Epithelial cell of prostate (primary cell): ENCODE results near the gene RPTN.
A peak's percentile ranks its signal among the peaks of the same experiment; 100 is the strongest.
"Not testable (repeated sequence)": the region's sequence is repeated elsewhere in the genome, so short reads cannot be mapped to it uniquely, and the experiment has no call there.

ENCODE experiments used
- DNase-seq: peaks from one replicate; pipeline ENCODE4 v3.0.0-alpha.2; 2011; ENCODE audit warnings: low read depth, low spot score
- H3K27ac ChIP-seq: fragments of 450-650 bp; 2 replicates; pipeline ENCODE4 v1.5.1; 2017; ENCODE audit warnings: mild to moderate bottlenecking

Gene RPTN

DNA sequence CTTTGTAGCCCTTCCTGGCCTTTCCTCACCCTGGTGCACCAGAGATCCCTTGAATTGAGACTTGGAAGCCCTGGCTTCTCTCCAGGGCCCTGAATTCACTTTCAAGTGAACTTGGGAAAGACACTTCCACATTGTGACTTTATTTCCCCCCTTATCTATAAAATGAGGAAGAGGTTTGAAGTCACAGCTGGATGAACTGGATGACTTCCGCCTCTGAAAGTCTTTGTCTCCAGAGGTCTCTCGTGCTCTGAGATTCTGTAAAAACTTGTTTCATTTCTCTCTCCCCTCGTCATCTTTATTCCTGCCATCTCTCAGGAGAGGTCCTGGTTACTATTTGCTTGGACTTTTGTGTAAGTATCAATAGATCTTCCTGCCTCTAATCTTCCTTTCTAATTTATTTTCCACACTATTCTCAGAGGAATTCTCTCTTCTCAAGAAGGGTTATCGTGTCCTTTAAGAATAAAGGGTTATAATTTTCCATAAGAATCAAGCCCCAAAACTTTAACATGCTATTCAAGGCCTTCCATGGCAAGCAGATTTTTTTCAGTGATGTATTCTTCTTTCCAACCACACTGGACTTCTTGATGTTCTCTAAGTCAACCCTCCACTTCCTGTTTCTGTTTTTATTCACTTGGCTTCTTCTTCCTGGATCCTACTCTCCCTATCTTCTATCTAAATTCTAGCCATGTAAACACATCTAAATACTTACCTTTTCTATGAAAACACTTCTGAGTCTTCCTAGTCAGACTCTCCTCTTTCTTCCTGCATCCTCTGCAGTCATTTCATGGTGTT is 6.5 kb upstream of the RPTN start:
- peak overlapping the region; percentile 84 for H3K27ac ChIP-seq
- DNase-seq, result no peak

DNA sequence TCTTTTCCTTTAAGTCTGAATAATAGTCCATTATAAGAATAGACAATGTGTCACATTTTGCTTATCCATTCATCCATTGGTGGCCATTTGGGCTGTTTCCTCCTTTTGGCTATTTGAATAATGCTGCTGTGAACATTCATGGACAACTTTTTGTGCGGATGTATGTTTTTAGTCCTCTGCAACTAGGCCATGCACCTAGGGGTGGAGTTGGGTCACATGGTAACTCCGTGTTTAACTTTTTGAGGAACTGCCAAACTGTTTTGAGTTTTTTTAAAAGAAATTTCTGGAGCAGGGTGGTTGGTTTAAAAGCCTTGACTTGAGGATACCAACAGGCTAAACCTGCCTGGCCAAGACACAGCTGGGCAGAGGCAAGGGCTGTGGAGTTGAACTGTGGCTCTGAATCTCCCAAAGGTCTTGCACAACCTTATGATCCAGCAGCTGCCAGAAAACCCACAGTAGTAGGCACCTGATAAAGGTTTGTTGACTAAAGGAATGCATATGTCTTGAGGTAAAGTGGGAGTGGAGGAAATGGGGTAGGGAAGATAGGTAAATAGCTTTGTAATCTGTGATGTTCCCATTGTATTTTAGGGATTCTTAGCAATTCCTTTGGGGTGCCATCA is 5.6 kb upstream of the RPTN start:
- peak overlapping the region; percentile 84 for H3K27ac ChIP-seq
- peak; percentile 63 for DNase-seq

DNA sequence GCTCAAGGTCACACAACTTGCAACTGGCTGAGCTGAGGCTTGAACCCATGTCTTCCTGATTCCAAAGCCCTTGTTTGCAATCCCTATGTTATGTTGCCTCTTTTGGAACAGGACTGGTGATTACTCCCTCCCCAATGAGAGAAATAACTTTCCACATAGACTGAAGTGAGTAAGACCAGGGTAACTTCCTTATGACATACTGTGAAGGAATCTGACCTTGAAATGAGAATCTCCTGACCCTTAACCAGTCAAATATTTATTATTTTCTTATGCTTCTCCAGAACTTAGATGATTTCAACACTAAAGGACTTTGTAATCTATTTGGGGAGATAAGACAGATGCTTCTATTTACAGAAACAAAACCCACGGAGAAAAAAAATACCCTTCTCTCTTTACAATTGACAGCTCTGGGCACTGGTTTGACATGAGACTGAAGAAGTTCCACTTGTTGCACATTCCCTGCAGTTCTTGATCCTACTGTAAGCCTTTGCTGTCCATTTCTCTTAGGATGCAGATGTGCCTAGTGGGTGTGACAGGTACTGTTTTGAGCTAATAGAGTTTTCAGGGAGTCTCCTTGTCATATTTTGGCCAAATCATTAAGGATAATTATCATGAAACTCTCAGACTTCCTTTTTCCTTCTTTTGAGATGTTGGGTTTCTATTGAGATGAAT is 3.9 kb upstream of the RPTN start:
- H3K27ac ChIP-seq, result peak overlapping the region; percentile 84
- peak; percentile 56 for DNase-seq

DNA sequence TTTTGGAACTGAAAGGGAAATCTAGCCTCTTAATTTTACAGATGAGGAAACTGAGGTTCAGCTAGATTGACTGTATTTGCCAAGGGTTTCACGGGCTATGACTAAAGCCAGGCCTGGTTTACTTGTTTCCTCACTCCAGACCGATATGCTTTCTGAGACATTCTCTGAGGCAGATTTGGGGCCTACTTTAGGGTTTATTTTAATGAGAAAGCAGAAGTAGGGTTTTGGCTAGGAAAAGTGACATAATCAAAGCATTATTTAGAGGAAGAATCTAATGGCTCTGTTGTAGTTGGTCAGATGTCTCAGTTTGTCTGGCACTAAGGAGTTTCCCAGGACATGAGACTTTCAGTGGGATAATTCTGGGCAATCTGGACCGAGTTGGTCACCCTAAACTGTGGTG is 1.5 kb upstream of the RPTN start:
- no peak overlapping the region for H3K27ac ChIP-seq
- no peak for DNase-seq

DNA sequence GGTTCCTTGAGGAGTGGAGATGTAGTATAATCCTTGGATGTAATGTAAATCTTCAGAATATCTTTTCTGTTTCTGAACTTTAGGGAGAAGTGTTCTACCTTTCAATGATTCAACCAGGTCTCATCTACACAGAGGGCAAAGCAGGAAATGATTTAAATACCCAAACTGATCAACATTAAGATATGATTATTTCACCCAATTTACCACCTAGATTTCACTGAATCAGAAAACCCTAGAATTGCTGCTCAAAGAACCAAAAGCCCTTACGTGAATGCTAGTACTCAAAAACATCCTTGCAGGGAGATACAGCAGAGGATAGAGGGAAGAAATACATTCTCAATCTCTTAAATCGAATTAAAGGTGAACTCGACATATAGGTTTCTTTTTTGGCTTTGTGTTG is 5.0 kb downstream of the RPTN start:
- DNase-seq, result no peak
- H3K27ac ChIP-seq, result no peak overlapping the region

DNA sequence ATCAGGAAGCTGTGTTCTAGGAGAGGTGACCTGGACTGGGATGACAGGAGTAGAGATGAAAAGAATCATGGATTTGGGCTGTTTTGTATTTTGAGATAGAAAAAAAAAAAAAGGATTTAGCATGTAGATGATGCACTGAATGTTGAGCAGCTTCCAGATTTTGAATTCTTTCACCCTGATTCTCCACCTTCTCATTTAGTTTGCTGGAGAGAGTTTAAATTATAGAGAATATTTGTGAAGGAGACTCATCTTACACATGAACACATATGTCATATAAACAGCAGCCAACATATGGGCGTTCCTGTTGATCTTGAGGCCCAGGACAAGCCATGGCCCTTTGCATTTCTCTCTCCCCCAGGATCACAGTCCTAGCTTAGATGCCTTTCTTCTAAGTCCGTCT is 7.4 kb downstream of the RPTN start:
- DNase-seq, result no peak
- H3K27ac ChIP-seq, result no peak overlapping the region

DNA sequence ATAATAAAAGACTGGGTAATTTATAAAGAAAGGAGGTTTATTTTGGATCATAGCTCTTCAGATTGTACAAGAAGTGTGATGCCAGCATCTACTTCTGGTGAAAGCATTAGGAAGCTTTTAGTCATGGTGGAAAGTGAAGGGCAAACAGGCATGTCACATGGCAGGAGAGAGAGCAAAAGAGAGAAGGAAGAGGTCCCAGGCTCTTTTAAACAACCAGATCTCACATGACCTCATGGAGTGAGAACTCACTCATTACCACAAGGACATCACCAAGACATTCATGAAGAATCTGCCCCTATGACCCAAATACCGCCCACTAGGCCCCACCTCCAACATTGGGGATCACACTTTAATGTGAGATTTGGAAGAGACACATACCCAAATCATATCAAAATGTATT is 10.0 kb downstream of the RPTN start:
- DNase-seq, result no peak
- no peak overlapping the region for H3K27ac ChIP-seq

DNA sequence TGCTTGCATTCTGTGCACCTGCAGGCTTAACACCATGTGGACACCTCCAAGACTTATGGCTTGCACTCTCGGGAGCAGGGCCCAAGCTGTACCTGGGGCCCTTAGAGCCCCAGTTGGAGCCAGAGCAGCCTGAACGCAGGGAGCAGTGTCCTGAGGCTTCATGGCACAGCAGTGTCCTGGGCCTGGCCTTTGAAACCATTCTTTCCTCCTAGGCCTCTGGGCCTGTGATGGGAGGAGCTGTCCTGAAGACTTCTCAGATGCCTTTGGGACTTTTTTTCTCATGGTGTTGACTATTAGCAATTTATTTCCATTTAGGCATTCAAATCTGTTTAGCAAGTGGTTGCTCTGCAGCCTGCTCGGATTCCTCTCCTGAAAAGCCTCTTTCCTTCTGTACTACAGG is 11.0 kb downstream of the RPTN start:
- no peak overlapping the region for H3K27ac ChIP-seq
- DNase-seq, result no peak

DNA sequence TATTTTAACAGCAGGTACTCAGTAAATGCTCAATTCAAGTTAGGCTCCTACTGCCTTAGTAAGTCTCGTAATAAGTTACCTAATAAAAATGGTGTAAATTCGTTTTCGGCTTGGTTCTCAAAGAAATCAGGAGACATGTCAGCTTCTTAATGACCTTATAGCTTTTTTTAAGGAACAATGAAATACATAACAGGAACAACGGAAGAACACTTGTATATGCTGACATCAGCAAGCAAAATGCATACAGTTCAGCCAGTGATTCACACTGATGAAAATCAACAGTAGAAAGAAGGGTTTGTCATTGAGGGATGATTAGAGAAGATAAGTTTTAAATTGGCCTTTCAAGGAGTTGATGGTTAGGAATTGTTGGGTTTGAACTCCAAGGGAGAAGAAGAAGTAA is 13.3 kb downstream of the RPTN start:
- DNase-seq, result no peak
- H3K27ac ChIP-seq, result no peak overlapping the region

DNA sequence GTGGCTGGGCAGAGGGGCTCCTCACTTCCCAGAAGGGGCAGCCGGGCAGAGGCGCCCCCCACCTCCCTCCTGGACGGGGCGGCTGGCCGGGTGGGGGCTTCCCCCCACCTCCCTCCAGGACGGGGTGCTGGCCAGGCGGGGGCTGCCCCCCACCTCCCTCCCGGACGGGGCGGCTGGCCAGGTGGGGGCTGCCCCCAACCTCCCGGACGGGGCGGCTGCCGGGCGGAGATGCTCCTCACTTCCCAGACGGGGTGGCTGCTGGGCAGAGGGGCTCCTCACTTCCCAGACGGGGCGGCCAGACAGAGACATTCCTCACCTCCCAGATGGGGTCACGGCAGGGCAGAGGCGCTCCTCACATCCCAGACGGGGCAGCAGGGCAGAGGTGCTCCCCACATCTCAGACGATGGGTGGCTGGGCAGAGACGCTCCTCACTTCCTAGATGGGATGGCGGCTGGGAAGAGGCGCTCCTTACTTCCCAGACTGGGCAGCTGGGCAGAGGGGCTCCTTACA is 14.3 kb downstream of the RPTN start:
- DNase-seq, H3K27ac ChIP-seq: not testable (repeated sequence)

DNA sequence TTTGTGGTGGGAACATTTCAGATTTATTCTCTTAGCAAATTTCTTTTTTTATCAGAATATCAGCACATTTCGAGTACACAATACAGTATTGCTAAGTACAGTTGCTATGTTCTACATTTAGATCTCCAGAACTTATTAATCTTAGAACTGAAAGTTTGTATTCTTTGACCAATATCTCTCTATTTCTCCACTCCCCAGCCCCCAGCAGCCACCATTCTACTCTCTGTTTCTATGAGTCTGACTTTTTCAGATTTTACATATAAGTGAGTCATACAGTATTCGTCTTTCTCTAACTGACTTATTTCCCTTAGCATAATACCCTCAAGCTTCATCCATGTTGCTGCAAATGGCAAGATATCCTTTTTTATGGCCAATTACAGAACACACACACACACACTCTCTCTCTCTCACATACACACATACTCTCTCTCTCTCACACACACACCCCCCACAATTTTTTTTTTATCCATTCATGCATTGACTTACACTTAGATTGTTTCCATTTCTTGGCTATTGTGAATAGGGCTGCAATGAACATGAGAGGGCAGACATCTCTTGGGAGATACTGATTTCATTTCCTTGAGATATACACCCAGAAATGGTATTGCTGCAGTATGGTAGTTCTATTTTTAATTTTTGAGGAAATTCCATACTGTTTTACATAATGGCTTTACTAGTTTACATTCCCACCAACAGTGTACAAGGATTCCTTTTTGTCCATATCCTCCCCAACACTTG is 15.7 kb downstream of the RPTN start:
- DNase-seq, result no peak
- H3K27ac ChIP-seq, result no peak overlapping the region

DNA sequence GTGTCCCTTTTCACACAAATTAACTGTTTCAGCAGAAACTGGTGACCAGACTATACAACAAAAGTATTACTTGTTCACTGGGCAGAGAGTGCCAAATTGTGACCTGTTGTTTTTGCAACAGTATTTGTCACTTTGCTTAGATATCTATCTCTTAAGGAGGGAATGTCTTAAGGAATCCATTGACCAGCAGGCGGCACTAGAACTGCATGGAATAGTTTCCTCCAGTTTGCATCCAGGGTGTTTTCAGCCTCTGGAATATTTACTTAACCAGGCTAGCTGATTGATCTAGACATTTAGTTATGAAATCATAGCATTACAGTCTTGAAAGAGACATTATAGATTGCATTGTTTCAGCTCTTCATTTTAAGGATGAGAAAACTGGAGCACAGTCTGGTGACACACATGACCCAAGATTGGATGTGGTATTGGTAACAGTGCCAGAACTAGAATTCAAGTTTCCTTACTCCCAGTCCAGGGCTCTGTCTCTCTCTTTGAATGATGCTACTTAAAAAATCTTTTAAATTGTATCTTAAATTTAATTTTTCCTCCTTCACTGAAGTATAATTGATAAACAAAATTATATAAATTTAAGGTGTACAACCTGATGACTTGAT is 16.9 kb downstream of the RPTN start:
- H3K27ac ChIP-seq, result no peak overlapping the region
- no peak for DNase-seq

DNA sequence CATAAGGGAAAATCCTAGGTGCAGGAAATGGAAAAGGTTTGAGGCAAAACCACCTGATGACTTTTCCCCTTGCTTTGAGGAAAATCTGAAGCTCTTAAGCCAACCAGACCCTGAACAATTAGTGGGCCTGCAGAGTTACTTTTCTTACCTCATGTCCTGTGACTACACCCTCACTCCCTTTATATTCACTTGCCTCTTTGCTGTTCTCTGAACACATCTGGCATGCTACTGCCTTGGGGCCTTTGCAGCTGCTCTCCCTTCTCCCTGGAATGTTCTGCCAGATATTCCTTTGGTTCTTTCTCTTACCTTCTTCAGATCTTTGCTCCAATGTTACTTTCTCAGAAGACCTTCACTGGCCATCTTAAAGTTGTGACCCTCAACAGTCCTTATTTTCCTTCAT is 21.8 kb downstream of the RPTN start:
- no peak for DNase-seq
- H3K27ac ChIP-seq, result no peak overlapping the region

DNA sequence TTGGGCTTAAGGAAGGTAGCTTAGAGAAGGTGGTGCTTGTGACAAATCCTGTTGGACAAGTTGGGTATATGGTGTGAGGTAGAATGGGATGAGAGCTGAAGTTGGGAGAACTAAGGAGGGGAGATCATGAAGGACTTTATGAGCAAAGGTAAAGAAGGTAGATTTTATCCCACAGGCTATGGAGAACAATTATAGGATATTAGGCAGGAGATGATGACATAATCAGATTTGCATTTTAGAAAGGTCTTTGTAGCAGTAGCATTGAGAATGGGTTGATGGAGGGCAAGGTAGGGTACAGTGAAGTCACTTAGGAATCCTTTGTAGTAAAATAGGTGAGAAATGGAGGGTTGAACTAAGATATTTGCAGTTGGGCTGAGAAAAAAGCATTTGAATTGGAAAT is 28.8 kb downstream of the RPTN start:
- DNase-seq, result no peak
- H3K27ac ChIP-seq, result no peak overlapping the region

DNA sequence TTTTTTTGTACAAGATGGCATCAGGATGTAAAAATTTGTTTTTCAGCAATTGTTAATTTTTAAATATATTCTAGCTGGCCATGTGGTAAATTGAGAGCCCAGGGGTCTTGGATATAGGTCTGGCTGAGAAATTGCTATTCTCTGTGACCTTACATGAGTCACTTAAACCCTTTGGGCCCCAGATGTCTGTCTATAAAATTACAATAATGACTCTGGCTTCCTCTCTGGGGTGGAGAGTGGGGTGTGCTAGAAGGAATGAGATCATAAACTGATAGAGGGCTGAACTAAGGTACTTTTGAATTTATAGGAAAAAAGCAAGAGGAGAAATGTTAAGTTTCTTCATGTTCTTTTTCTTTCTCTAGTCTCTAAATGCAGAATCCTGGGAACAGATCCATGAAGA is 31.4 kb downstream of the RPTN start:
- no peak for DNase-seq

DNA sequence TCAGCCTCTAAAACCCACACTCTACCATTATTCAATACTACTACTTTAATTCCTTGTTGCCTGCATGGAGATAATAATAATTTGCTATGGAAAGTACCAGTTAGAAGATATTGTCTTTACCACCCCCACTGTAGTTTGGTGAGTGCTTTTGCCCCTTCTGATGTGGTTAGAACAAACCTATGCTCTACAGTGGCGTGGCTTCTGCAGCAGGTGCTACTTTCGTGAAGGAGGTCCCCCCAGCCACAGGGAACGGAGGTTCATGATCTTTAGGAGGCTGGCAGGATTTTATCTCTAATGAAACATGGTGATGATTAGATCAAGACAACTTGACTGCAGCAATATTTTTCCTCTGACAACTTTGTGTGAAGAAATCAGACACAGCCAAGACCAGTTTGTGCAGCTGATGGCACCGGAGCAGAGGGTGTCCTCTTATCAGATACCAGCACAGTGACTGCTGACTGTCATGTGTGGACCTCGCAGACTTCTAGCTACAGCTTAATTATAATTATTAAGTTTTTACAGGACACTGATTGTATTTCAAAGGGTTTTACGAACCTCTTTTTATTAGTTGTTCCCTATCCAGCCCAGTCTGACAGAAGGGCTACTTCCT is 33.1 kb downstream of the RPTN start:
- no peak overlapping the region for H3K27ac ChIP-seq
- DNase-seq, result no peak

More for the DNA sequence above, 31.4 kb downstream of the RPTN start:
- H3K27ac ChIP-seq, result no peak overlapping the region

DNA sequence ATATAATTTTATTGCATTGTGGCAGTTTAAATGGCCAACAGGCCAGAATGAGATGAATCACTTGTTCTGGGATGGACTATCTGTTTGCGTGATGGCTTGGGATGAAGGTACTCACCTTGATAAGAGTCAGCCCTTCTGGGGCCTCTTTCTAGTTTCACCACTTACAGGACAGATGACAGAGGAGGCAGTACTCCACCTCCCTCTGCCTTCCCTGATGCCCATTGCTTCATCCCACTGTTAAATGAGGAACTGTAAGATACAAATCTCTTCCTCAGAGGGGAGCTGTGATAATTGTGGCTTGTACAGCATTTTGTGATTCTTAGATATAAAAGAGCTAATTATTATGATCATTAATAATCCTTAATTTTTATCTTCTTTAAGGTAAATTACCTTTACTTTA is 40.1 kb downstream of the RPTN start:
- no peak for DNase-seq
- H3K27ac ChIP-seq, result no peak overlapping the region

DNA sequence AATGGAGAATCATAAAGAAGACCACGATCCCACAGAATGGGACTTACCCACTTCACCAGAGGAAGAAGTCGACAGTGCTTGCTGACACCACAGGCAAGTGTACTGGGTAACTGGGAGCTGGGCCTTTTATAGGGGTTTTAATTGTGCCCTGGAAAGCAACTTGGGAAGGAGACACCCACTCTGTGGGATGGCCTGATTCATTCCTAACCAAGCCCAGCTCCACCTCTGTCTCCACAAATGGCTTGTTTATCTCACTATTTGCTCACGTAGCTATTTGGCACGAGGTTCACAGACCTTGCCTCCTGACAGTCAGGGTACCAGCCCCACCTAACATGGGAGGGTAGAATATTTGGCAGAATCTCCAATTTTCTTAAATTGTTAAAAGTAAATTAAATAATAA is 43.7 kb downstream of the RPTN start, which contains the start of gene TCHH:
TCHH (minus strand) TSS at position 101 of the 400 bp plus-strand sequence. CDS start 1,364 bp downstream, outside the sequence.
- no peak for DNase-seq

DNA sequence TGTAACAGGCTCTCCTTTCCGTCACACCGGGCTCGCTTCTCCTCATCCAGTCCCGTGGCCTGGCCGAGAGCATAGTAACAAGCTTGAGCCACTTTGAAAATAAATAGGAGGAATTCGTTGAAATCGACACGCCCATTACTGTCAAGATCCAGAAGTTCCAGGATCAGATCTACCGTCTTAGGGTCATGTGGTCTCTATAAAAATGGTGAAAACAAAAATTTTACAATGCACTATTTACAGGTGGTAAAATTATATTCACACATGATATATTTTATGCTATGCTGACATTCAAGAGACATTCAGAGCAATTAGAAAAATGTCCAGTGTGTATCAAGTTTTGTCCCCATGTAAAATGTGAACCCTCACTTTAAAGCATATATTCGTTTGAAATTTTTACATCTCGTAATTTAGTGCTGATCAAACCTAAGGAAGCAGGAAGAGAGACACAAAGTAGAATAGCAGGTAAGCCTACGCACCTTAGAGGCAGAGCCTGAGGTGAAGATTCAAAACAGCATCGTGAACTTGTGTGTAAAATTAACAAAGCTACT is 46.1 kb downstream of the RPTN start:
- no peak for DNase-seq
- H3K27ac ChIP-seq, result no peak overlapping the region

More for the DNA sequence above, 43.7 kb downstream of the RPTN start, which contains the start of gene TCHH:
- H3K27ac ChIP-seq, result no peak within 1 kb of the TSS
